ENCODE results near the gene LYPD5. TPM values are rescaled to one million over a fixed set of nuclear protein-coding genes. Genes with fewer than 3 reads are reported as not detected.

The LYPD5 gene
- total RNA-seq, 2 donors from 2014 or later = 5.9 to 6.5 TPM

- ATAC-seq (ENCODE audit: insufficient number of reproducible peaks, low FRiP score, low read depth) = no peak
- TF ChIP-seq CTCF (IDR thresholded peaks at IDR 0.05) = no peak
Measured at GRCh38 chr19:43749152-43749551, 53.1 kb downstream of the LYPD5 start.

GRCh38 chr19:43748685-43749084 is 53.6 kb downstream of the LYPD5 start:
- H3K4me1 ChIP-seq (ENCODE audit: control insufficient read depth in 1 of 2, low read depth in 2 of 2) = peaks cover 6 to 20% of the 10 kb centered on the region in 2 donors
- DNase-seq (ENCODE audit: low spot score) (no peak), ATAC-seq (ENCODE audit: insufficient number of reproducible peaks, low FRiP score, low read depth) (no peak)
- no peak overlapping the region for H3K4me3 ChIP-seq
- no peaks in the 10 kb centered on the region for H3K9me3 ChIP-seq
- no peak overlapping the region for H3K27ac ChIP-seq
- peaks cover 48% of the 10 kb centered on the region for H3K36me3 ChIP-seq
- TF ChIP-seq CTCF (IDR thresholded peaks at IDR 0.05) = no peak
- no peaks in the 10 kb centered on the region for H3K27me3 ChIP-seq (replicated peaks; ENCODE audit: insufficient read depth)

More at GRCh38 chr19:43749152-43749551, 53.1 kb downstream of the LYPD5 start:
- no peak for DNase-seq (ENCODE audit: low spot score)
- Histone ChIP-seq H3K27ac (no peak overlapping the region), H3K4me3 (no peak overlapping the region), H3K9me3 (no peaks in the 10 kb centered on the region), H3K4me1 (ENCODE audit: control insufficient read depth in 1 of 2, low read depth in 2 of 2) (peaks cover 6 to 25% of the 10 kb centered on the region in 2 donors), H3K36me3 (peaks cover 48% of the 10 kb centered on the region), H3K27me3 (replicated peaks; ENCODE audit: insufficient read depth) (no peaks in the 10 kb centered on the region)

GRCh38 chr19:43748205-43748594 is 54.0 kb downstream of the LYPD5 start:
- no peak for TF ChIP-seq CTCF (IDR thresholded peaks at IDR 0.05)
- Histone ChIP-seq H3K27me3 (replicated peaks; ENCODE audit: insufficient read depth) (no peaks in the 10 kb centered on the region), H3K4me3 (no peak overlapping the region), H3K36me3 (peaks cover 48% of the 10 kb centered on the region), H3K4me1 (ENCODE audit: control insufficient read depth in 1 of 2, low read depth in 2 of 2) (peaks cover 4 to 15% of the 10 kb centered on the region in 2 donors), H3K9me3 (no peaks in the 10 kb centered on the region), H3K27ac (no peak overlapping the region)
- ATAC-seq (ENCODE audit: insufficient number of reproducible peaks, low FRiP score, low read depth) (no peak), DNase-seq (ENCODE audit: low spot score) (no peak)

GRCh38 chr19:43747557-43748204 is 54.6 kb downstream of the LYPD5 start:
- peaks cover 48% of the 10 kb centered on the region for H3K36me3 ChIP-seq
- H3K27me3 ChIP-seq (replicated peaks; ENCODE audit: insufficient read depth) = no peaks in the 10 kb centered on the region
- ATAC-seq (ENCODE audit: insufficient number of reproducible peaks, low FRiP score, low read depth) = no peak
- no peak for DNase-seq (ENCODE audit: low spot score)
- no peak overlapping the region for H3K4me3 ChIP-seq
- no peaks in the 10 kb centered on the region for H3K9me3 ChIP-seq
- H3K27ac ChIP-seq = no peak overlapping the region
- H3K4me1 ChIP-seq (ENCODE audit: control insufficient read depth in 1 of 2, low read depth in 2 of 2) = peaks cover 0 to 10% of the 10 kb centered on the region in 2 donors
- TF ChIP-seq CTCF (IDR thresholded peaks at IDR 0.05) = no peak

Other genes starting within 250 kb of the LYPD5 start
- 10 to 100 TPM; 24.3 to 30.2 TPM for gene XRCC1, start 226.9 kb downstream of the LYPD5 start, total RNA-seq
- 10 to 100 TPM in 1 of 2 donors, 1 to 10 TPM in 1; 6.6 to 11.9 TPM for gene PINLYP, start 226.6 kb downstream of the LYPD5 start, total RNA-seq
- 10 to 100 TPM; 24.4 to 37.2 TPM for gene IRGQ, start 206.3 kb downstream of the LYPD5 start, total RNA-seq
- gene ZNF576, start 205.9 kb downstream of the LYPD5 start, total RNA-seq = 10 to 100 TPM in 1 of 2 donors, 1 to 10 TPM in 1; 4.6 to 20.2 TPM
- under 1 TPM in 1 of 2 donors, not detected in 1; 0.56 TPM for gene SRRM5, start 190.4 kb downstream of the LYPD5 start, total RNA-seq
- gene ZNF428, start 182.8 kb downstream of the LYPD5 start, total RNA-seq = 10 to 100 TPM; 24.1 to 37.8 TPM
- 1 to 10 TPM; 1.9 to 5.6 TPM for gene CADM4, start 162.6 kb downstream of the LYPD5 start, total RNA-seq
- 10 to 100 TPM; 48.5 to 82.5 TPM for gene PLAUR, start 132.3 kb downstream of the LYPD5 start, total RNA-seq
- gene IRGC, start 86.4 kb downstream of the LYPD5 start, total RNA-seq = not detected
- 10 to 100 TPM; 18.3 to 49.1 TPM for gene SMG9, start 47.5 kb downstream of the LYPD5 start, total RNA-seq
- 1 to 10 TPM; 2.8 to 3.5 TPM for gene KCNN4, start 21.5 kb downstream of the LYPD5 start, total RNA-seq
- 10 to 100 TPM in 1 of 2 donors, 1 to 10 TPM in 1; 8.1 to 15.3 TPM for gene ZNF283, start 24.9 kb upstream of the LYPD5 start, total RNA-seq
- 1 to 10 TPM in 1 of 2 donors, not detected in 1; 2.7 TPM for gene ZNF404, start 81.5 kb upstream of the LYPD5 start, total RNA-seq
- 10 to 100 TPM in 1 of 2 donors, 1 to 10 TPM in 1; 8.1 to 16.9 TPM for gene ZNF45, start 132.8 kb upstream of the LYPD5 start, total RNA-seq
- 10 to 100 TPM in 1 of 2 donors, 1 to 10 TPM in 1; 5.8 to 11.9 TPM for gene ZNF221, start 148.8 kb upstream of the LYPD5 start, total RNA-seq
- 10 to 100 TPM in 1 of 2 donors, 1 to 10 TPM in 1; 2.0 to 15.2 TPM for gene ZNF155, start 181.7 kb upstream of the LYPD5 start, total RNA-seq
- 1 to 10 TPM; 7.3 to 7.9 TPM for gene ZNF230, start 200.5 kb upstream of the LYPD5 start, total RNA-seq
- gene ZNF222, start 222.9 kb upstream of the LYPD5 start, total RNA-seq = 1 to 10 TPM; 1.8 to 4.7 TPM
- 1 to 10 TPM; 2.0 to 6.6 TPM for gene ZNF223, start 249.6 kb upstream of the LYPD5 start, total RNA-seq

Data from thoracic aorta (tissue), 2 donors.